ENCODE measurements around the gene PRDX5. TPM values are rescaled to one million over a fixed set of nuclear protein-coding genes. Genes with fewer than 3 reads are reported as not detected.

PRDX5 gene
- total and polyA plus RNA-seq, 10 of the 15 experiments (the other 5 are each of a cell fraction or from before 2014, with no cell fraction given), result 95.7 to 406 (median 240) TPM

GRCh38 chr11:64337538-64338249 is 19.8 kb downstream of the PRDX5 start:
- no TSS peak for BruUV-seq (replicated peaks)
- Histone ChIP-seq H3K4me2 (ENCODE audit: control insufficient read depth, insufficient read depth) (no peak overlapping the region), H3K9ac (ENCODE audit: control insufficient read depth, insufficient read depth, low read length) (no peak overlapping the region), H3K4me3 (no peak overlapping the region), H3K27me3 (replicated peaks in 1 of 2; ENCODE audit: control insufficient read depth in 2 of 2, insufficient read depth in 2 of 2, low read length in 1 of 2) (no peaks in the 10 kb centered on the region), H2AFZ (ENCODE audit: control insufficient read depth, low read depth, low read length) (no peak overlapping the region), H3K79me2 (ENCODE audit: control insufficient read depth, insufficient read depth, low read length) (peaks cover 24% of the 10 kb centered on the region), H4K20me1 (ENCODE audit: control insufficient read depth, insufficient read depth) (no peaks in the 10 kb centered on the region; the same call in 1 of the 2 replicates), H3K9me3 (replicated peaks; ENCODE audit: control insufficient read depth, insufficient read depth, low read length) (no peaks in the 10 kb centered on the region), H3K36me3 (ENCODE audit: control insufficient read depth in 2 of 2, insufficient read depth in 2 of 2, low read length in 1 of 2) (no peaks in the 10 kb centered on the region; a peak in 1 of 4 replicates), H3K4me1 (ENCODE audit: control insufficient read depth, insufficient read depth, low read length) (peaks cover 33% of the 10 kb centered on the region), H3K27ac (ENCODE audit: control insufficient read depth, insufficient read depth) (no peak overlapping the region)
- peak; percentile 44; the same call in 1 of the 2 replicates for TF ChIP-seq ATF7 (IDR thresholded peaks at IDR 0.05; ENCODE audit: low read depth)
- TF ChIP-seq POU2F2 (IDR thresholded peaks at IDR 0.05; ENCODE audit: borderline replicate concordance, low read depth, low read length), result no peak
- TF ChIP-seq SMARCA5 (IDR thresholded peaks at IDR 0.05), result peak; percentile 81
- no peak for FAIRE-seq
- RAD21 ChIA-PET (ENCODE audit: unreplicated experiment), result interaction anchor here (1.1 to 4.7 kb wide), 2 partner anchors 20 to 21 kb away, joined by 3 to 57 read pairs; partner anchors contain the start of genes PRDX5, RPS6KA4 and TRMT112
- CTCF ChIA-PET, result interaction anchor here (0.7 to 14.7 kb wide), 5 partner anchors 18 to 596 kb away, joined by 3 to 228 read pairs (median 3); partner anchors contain the start of genes PRDX5 and TRMT112
- intact Hi-C loops (cut with micrococcal nuclease; ENCODE audit: unreplicated experiment) (no loop called here), in situ Hi-C loops (cut with MboI) (no loop called here)
- WGBS (ENCODE audit: insufficient coverage, insufficient replicate concordance, low lambda C conversion rate, missing lambda C conversion rate), result 91% methylated on average over 8 of the region's 8 CpGs
- DNase-seq (ENCODE audit: low read depth, low spot score), result no peak
- POLR2A ChIA-PET, result interaction anchor here (1.8 to 4.6 kb wide), 2 partner anchors 21 to 67 kb away, joined by 9 to 37 read pairs; partner anchors contain the start of genes PRDX5 and TRMT112
- no peak for ATAC-seq
- SMC1A ChIA-PET (ENCODE audit: uncharacterized antibody, unreplicated experiment), result interaction anchor here (1.7 to 2.5 kb wide), 2 partner anchors 18 to 20 kb away, joined by 9 to 12 read pairs; partner anchors contain the start of genes PRDX5 and TRMT112

GRCh38 chr11:64338716-64339115 is 20.8 kb downstream of the PRDX5 start:
- SMC1A ChIA-PET (ENCODE audit: uncharacterized antibody, unreplicated experiment), result interaction anchor here (1.7 to 2.5 kb wide), 2 partner anchors 17 to 21 kb away, joined by 9 to 12 read pairs; partner anchors contain the start of genes PRDX5 and TRMT112
- H3K27ac ChIP-seq (ENCODE audit: control insufficient read depth, insufficient read depth), result peak overlapping the region; percentile 77; the same call in 1 of the 2 replicates
- FAIRE-seq, result no peak

More at GRCh38 chr11:64338716-64339115, 20.8 kb downstream of the PRDX5 start:
- Histone ChIP-seq H3K4me1 (ENCODE audit: control insufficient read depth, insufficient read depth, low read length) (peaks cover 33% of the 10 kb centered on the region), H3K4me2 (ENCODE audit: control insufficient read depth, insufficient read depth) (peak overlapping the region; percentile 100), H3K9ac (ENCODE audit: control insufficient read depth, insufficient read depth, low read length) (no peak overlapping the region), H3K27me3 (replicated peaks in 1 of 2; ENCODE audit: control insufficient read depth in 2 of 2, insufficient read depth in 2 of 2, low read length in 1 of 2) (no peaks in the 10 kb centered on the region), H3K9me3 (replicated peaks; ENCODE audit: control insufficient read depth, insufficient read depth, low read length) (no peaks in the 10 kb centered on the region), H4K20me1 (ENCODE audit: control insufficient read depth, insufficient read depth) (no peaks in the 10 kb centered on the region; the same call in 1 of the 2 replicates), H3K4me3 (peak overlapping the region; percentile 90), H2AFZ (ENCODE audit: control insufficient read depth, low read depth, low read length) (no peak overlapping the region), H3K36me3 (ENCODE audit: control insufficient read depth in 2 of 2, insufficient read depth in 2 of 2, low read length in 1 of 2) (peaks cover 5 to 7% of the 10 kb centered on the region in 2 experiments; a peak in 3 of 4 replicates), H3K79me2 (ENCODE audit: control insufficient read depth, insufficient read depth, low read length) (peaks cover 24% of the 10 kb centered on the region)
- no peak for TF ChIP-seq ZNF217 (IDR thresholded peaks at IDR 0.05)
- TF ChIP-seq NR2F1 (conservative IDR thresholded peaks at IDR 0.05), result no peak
- no peak for TF ChIP-seq CEBPB (IDR thresholded peaks at IDR 0.05; ENCODE audit: borderline replicate concordance in 1 of 2, low read depth in 2 of 2, low read length in 2 of 2)
- TF ChIP-seq CBX3 (IDR thresholded peaks at IDR 0.05; ENCODE audit: borderline replicate concordance, low read depth), result no peak
- intact Hi-C loops (cut with micrococcal nuclease; ENCODE audit: unreplicated experiment) (no loop called here), in situ Hi-C loops (cut with MboI) (no loop called here)
- WGBS (ENCODE audit: insufficient coverage, insufficient replicate concordance, low lambda C conversion rate, missing lambda C conversion rate), result 92% methylated on average over 4 of the region's 8 CpGs
- ChIA-PET RAD21 (ENCODE audit: unreplicated experiment) (interaction anchor here (0.6 to 4.7 kb wide), 3 partner anchors 21 to 794 kb away, joined by 3 to 57 read pairs (median 41); partner anchors contain the start of genes PRDX5 and TRMT112), CTCF (interaction anchor here (1.5 to 14.7 kb wide), 3 partner anchors 17 to 35 kb away, joined by 3 to 228 read pairs (median 100); partner anchors contain the start of genes PRDX5 and TRMT112), POLR2A (interaction anchor here (0.7 to 4.6 kb wide), 5 partner anchors 11 to 446 kb away, joined by 3 to 37 read pairs (median 7); partner anchors contain the start of genes PRDX5 and TRMT112)
- DNase-seq (ENCODE audit: low read depth, low spot score) (no peak), ATAC-seq (no peak)
- no TSS peak for BruUV-seq (replicated peaks)

Measured in GM12878 (cell line).